Heart right ventricle (tissue), 16 donors: ENCODE data around the gene KCNQ5. TPM values are rescaled to one million over a fixed set of nuclear protein-coding genes. Genes with fewer than 3 reads are reported as not detected.

Experiments used
- ATAC-seq, 8 donors: fragments of 200-7000 bp; cut with Tn5 transposase; one replicate each; pipeline ENCODE4 v1.9.1; 2020; ENCODE audit warnings: mild to moderate bottlenecking in 8 of 8, moderate library complexity in 8 of 8, moderate number of reproducible peaks in 1 of 8
- DNase-seq, 2 donors: peaks; one replicate each; pipeline ENCODE4 v3.0.0-alpha.2; 2020
- H3K27ac ChIP-seq, 10 donors: fragments of 200-600 bp; sonication (generic) in 2 of 10; one replicate each; pipeline versions ENCODE4 v1.5.0 to v1.8.0; 2020 to 2022; ENCODE audit warnings: mild to moderate bottlenecking in 3 of 10
- H3K27me3 ChIP-seq, 7 donors: fragments of 200-600 bp; one replicate each; pipeline ENCODE4 v1.8.0; 2021 to 2022; ENCODE audit warnings: mild to moderate bottlenecking in 2 of 7
- H3K36me3 ChIP-seq, 9 donors: fragments of 200-600 bp; sonication (generic) in 1 of 9; one replicate each; pipeline versions ENCODE4 v1.5.0 to v1.8.0; 2020 to 2022; ENCODE audit warnings: mild to moderate bottlenecking in 2 of 9
- H3K4me1 ChIP-seq, 9 donors: fragments of 200-600 bp; sonication (generic) in 1 of 9; one replicate each; pipeline versions ENCODE4 v1.5.0 to v1.8.0; 2020 to 2022; ENCODE audit warnings: mild to moderate bottlenecking in 4 of 9
- H3K4me3 ChIP-seq, 10 donors: fragments of 200-600 bp; sonication (generic) in 2 of 10; one replicate each; pipeline versions ENCODE4 v1.5.0 to v1.8.0; 2020 to 2022; ENCODE audit warnings: mild to moderate bottlenecking in 7 of 10, moderate library complexity in 2 of 10
- H3K9me3 ChIP-seq, 11 donors: fragments of 200-600 bp in 10 of 11; sonication (generic) in 2 of 11; one replicate each; pipeline versions ENCODE4 v1.5.0 to v1.8.0; 2013 to 2022; ENCODE audit warnings: mild to moderate bottlenecking in 2 of 11, control low read depth in 1 of 11, moderate library complexity in 1 of 11
- WGBS, 2 donors: extraction: QIAGEN DNeasy Blood & Tissue Kit; methylation state at CpG; one replicate each; pipeline ENCODE4 v1.1.7; 2013; ENCODE audit warnings: inconsistent platforms in 1 of 2; 5-methylcytosine and 5-hydroxymethylcytosine counted together
- intact Hi-C, 10 donors: fragments of 100-400 bp; cut with DNase I; formaldehyde crosslinking; loops; one replicate each; pipeline versions ENCODE4 v1.11.1 to v1.14.2; 2022
- polyA plus RNA-seq, 2 donors: library from polyadenylated mRNA; stranded (reverse); fragments of 200-250 nt; gene quantifications; one replicate each; pipeline ENCODE4 v1.2.3, GENCODE V29; 2013
- total RNA-seq, 10 donors: library from RNA; stranded (reverse); fragmentation: NEBNext Ultra II Directional in 3 of 10; extraction: Animal tissue kit (Norgen Biotek cat#: 25700) in 3 of 10; gene quantifications; one replicate each; pipeline versions ENCODE4 v1.2.1 to v1.2.4, GENCODE V29; 2021 to 2023
- TF ChIP-seq, protein P1 (sequence below), 9 donors: fragments of 200-600 bp; sonication (generic) in 2 of 9; IDR thresholded peaks; one replicate each; pipeline versions ENCODE4 v1.5.0 to v1.8.0; 2021 to 2022; ENCODE audit warnings: antibody characterized with exemption in 9 of 9, mild to moderate bottlenecking in 5 of 9, moderate library complexity in 1 of 9
- donor health status: Arrhythmogenic right ventricular cardiomyopathy.
- donor health status: ischemic (EF 13 %, LVEDD 7.1; RV severe dilation, severe dysfunction).
- donor health status: healthy with polysubstance abuse.
- donor health status: DM: no; HTN: yes; CAD: no.
- donor health status: DM: no; HTN: no; CAD: no.
- donor health status: ischemic (EF 25% LVEDD 6.9; RV normal size, moderate dysfunction).
- donor health status: ischemic (EF 25% LVEDD 5.7; RV mildly dilated, moderate dysfunction).
- donor health status: healthy.
- donor health status: DM: yes; HTN: yes; CAD: no.
- donor health status: Ischemic cardiomyopathy.
- donor health status: ischemic (EF 35%, LVEDD 5.7; RV mildly dilated, moderate dysfunction).
- donor health status: nonischemic (EF 11% LVEDD 7.7; RV severe dilation, severe dysfunction).
- donor health status: DM: yes; HTN: yes; CAD: no.
- donor health status: PGD.
- donor health status: ischemic (EF 29% LVEDD 5.4; RV normal size, mild dysfunction).
- donor health status: nonischemic (EF 23%, LVEDD 6.1; RV moderate dilation, normal function).

The KCNQ5 gene
- total and polyA plus RNA-seq, 12 donors, result under 0.01 to 0.15 (median 0.12) TPM; not detected in 9

GRCh38 chr6:72822691-72823090 lies 200.8 kb downstream of the KCNQ5 start:
- TF ChIP-seq, protein P1, sequence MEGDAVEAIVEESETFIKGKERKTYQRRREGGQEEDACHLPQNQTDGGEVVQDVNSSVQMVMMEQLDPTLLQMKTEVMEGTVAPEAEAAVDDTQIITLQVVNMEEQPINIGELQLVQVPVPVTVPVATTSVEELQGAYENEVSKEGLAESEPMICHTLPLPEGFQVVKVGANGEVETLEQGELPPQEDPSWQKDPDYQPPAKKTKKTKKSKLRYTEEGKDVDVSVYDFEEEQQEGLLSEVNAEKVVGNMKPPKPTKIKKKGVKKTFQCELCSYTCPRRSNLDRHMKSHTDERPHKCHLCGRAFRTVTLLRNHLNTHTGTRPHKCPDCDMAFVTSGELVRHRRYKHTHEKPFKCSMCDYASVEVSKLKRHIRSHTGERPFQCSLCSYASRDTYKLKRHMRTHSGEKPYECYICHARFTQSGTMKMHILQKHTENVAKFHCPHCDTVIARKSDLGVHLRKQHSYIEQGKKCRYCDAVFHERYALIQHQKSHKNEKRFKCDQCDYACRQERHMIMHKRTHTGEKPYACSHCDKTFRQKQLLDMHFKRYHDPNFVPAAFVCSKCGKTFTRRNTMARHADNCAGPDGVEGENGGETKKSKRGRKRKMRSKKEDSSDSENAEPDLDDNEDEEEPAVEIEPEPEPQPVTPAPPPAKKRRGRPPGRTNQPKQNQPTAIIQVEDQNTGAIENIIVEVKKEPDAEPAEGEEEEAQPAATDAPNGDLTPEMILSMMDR (IDR thresholded peaks at IDR 0.05), result no peak
- intact Hi-C loops, result no loop called here
- no peak overlapping the region for H3K4me3 ChIP-seq
- no peak overlapping the region for H3K27ac ChIP-seq
- no peaks in the 10 kb centered on the region for H3K4me1 ChIP-seq
- WGBS, 2 donors, result 83 to 89% methylated on average over 1 of the region's 1 CpG
- H3K9me3 ChIP-seq, result no peaks in the 10 kb centered on the region
- no peaks in the 10 kb centered on the region for H3K36me3 ChIP-seq
- DNase-seq (no peak), ATAC-seq (no peak)
- no peaks in the 10 kb centered on the region for H3K27me3 ChIP-seq

DNA sequence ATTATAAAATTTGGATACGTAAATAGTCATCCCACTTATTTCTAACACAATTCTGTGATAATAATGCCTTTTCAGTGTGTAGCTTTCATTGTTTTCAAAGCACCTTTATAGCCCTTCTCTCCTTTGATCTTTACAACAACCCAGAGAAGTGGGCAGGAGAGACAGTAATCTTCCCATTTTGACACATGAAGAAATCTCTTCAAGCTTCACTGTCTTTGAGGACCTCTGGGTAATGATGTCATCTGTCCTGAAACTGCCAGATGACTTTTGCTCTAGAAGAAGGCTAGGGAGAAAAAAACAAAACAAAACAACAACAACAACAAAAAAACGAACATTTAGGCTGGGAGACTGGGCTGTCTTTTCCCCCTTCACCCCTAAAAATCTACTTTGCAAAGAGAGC lies 203.0 kb downstream of the KCNQ5 start:
- TF ChIP-seq, protein P1 (IDR thresholded peaks at IDR 0.05), result no peak
- intact Hi-C loops, result no loop called here
- DNase-seq (no peak), ATAC-seq (no peak)
- Histone ChIP-seq H3K4me3 (no peak overlapping the region), H3K36me3 (no peaks in the 10 kb centered on the region), H3K4me1 (no peaks in the 10 kb centered on the region), H3K27me3 (no peaks in the 10 kb centered on the region), H3K27ac (no peak overlapping the region), H3K9me3 (no peaks in the 10 kb centered on the region)
- WGBS, 2 donors, result 56 to 66% methylated on average over 2 of the region's 2 CpGs

DNA sequence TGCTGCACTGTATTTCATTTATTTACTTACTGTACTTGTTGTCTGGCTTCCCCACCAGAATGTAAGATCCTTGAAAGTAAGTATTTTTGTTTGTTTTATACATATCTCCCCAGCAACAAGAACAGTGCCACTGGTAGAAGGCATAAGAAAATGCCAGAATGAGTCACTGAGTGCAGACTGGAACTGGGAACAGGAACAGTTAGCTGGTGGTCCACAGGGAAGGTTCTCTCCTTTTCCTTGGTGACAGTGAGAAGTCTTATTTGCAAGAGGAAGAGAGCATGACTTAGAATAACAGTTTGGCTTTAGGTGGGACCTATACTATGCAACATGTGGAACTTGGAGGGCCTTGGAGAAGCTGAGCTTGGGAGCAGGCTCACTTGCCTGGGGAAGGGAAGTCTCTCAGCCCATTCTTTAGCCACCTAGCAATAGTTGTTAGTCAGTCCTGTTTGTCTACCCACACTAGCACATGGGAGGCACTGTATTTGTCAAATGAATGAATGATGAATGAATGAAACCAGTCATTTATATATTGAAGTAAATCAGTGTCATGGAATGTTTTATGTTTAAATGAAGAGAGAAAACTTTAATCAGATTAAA lies 203.5 kb downstream of the KCNQ5 start:
- TF ChIP-seq, protein P1 (IDR thresholded peaks at IDR 0.05), result no peak
- no peak for DNase-seq
- Histone ChIP-seq H3K27me3 (no peaks in the 10 kb centered on the region), H3K36me3 (no peaks in the 10 kb centered on the region), H3K4me1 (no peaks in the 10 kb centered on the region), H3K4me3 (no peak overlapping the region), H3K9me3 (peaks cover 0 to 2% (median 0%) of the 10 kb centered on the region in 11 donors), H3K27ac (no peak overlapping the region)
- intact Hi-C loops, result no loop called here
- ATAC-seq, result no peak

- intact Hi-C loops, result no loop called here
- DNase-seq (no peak), ATAC-seq (no peak)
These were observed 204.2 kb downstream of the KCNQ5 start for GRCh38 chr6:72826037-72826436.

More at GRCh38 chr6:72826037-72826436, 204.2 kb downstream of the KCNQ5 start:
- WGBS, 2 donors, result 72 to 88% methylated on average over 1 of the region's 1 CpG
- H3K9me3 ChIP-seq, result peaks cover 0 to 6% (median 0%) of the 10 kb centered on the region in 11 donors
- no peak overlapping the region for H3K4me3 ChIP-seq
- H3K27ac ChIP-seq, result no peak overlapping the region
- no peaks in the 10 kb centered on the region for H3K36me3 ChIP-seq
- no peaks in the 10 kb centered on the region for H3K27me3 ChIP-seq
- H3K4me1 ChIP-seq, result no peaks in the 10 kb centered on the region
- TF ChIP-seq, protein P1 (IDR thresholded peaks at IDR 0.05), result no peak
